Lower leg skin (tissue), 3 donors: ENCODE measurements around the gene KIF1A.

ENCODE experiments used
- POLR2A ChIP-seq, 2 donors: fragments of 450-650 bp; IDR thresholded peaks; one replicate each; pipeline ENCODE4 v1.6.1; 2016 to 2017; ENCODE audit warnings: antibody characterized with exemption in 2 of 2, mild to moderate bottlenecking in 1 of 2, moderate library complexity in 1 of 2
- TF ChIP-seq, protein P1 (sequence below), 3 donors: fragments of 450-650 bp; IDR thresholded peaks; one replicate each; pipeline ENCODE4 v1.5.1; 2016; ENCODE audit warnings: antibody characterized with exemption in 3 of 3, mild to moderate bottlenecking in 3 of 3, moderate library complexity in 2 of 3

- no peak for TF ChIP-seq POLR2A (IDR thresholded peaks at IDR 0.05)
- TF ChIP-seq, protein P1, sequence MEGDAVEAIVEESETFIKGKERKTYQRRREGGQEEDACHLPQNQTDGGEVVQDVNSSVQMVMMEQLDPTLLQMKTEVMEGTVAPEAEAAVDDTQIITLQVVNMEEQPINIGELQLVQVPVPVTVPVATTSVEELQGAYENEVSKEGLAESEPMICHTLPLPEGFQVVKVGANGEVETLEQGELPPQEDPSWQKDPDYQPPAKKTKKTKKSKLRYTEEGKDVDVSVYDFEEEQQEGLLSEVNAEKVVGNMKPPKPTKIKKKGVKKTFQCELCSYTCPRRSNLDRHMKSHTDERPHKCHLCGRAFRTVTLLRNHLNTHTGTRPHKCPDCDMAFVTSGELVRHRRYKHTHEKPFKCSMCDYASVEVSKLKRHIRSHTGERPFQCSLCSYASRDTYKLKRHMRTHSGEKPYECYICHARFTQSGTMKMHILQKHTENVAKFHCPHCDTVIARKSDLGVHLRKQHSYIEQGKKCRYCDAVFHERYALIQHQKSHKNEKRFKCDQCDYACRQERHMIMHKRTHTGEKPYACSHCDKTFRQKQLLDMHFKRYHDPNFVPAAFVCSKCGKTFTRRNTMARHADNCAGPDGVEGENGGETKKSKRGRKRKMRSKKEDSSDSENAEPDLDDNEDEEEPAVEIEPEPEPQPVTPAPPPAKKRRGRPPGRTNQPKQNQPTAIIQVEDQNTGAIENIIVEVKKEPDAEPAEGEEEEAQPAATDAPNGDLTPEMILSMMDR (IDR thresholded peaks at IDR 0.05): no peak
Measured at GRCh38 chr2:240825476-240825875, 5.5 kb upstream of the KIF1A start.
